ENCODE data around the gene NPR2. TPM values are rescaled to one million over a fixed set of nuclear protein-coding genes. Genes with fewer than 3 reads are reported as not detected.
A peak's percentile ranks its signal among the peaks of the same experiment; 100 is the strongest.

The NPR2 gene
- polyA plus RNA-seq, 1 of the 3 experiments (the other 2 are of a cell fraction), result 13.5 TPM

- H3K9me2 ChIP-seq, result no peaks in the 10 kb centered on the region
- no peaks in the 10 kb centered on the region for H3K27me3 ChIP-seq (ENCODE audit: insufficient read depth)
- H4K20me1 ChIP-seq (ENCODE audit: insufficient read depth), result peaks cover 31% of the 10 kb centered on the region
- POLR2A ChIA-PET, result interaction anchor here (1.0 kb wide), 2 partner anchors 9 to 12 kb away, joined by 3 to 4 read pairs; partner anchors contain the start of genes CREB3 and TLN1
- peaks cover 44 to 53% of the 10 kb centered on the region in 2 experiments for H3K36me3 ChIP-seq (replicated peaks in 1 of 2; ENCODE audit: control insufficient read depth in 1 of 2, insufficient read depth in 2 of 2, low read length in 1 of 2)
- peaks cover 7% of the 10 kb centered on the region for H3F3A ChIP-seq (replicated peaks; ENCODE audit: insufficient read depth)
- no peaks in the 10 kb centered on the region for H3K9me3 ChIP-seq
- no peak overlapping the region; a peak in 1 of 4 replicates for H3K27ac ChIP-seq (ENCODE audit: low read depth in 2 of 2, low read length in 1 of 2)
- H2AFZ ChIP-seq (ENCODE audit: low read depth), result no peak overlapping the region
- peaks cover 12 to 21% of the 10 kb centered on the region in 2 experiments; a peak in 2 of 4 replicates for H3K4me1 ChIP-seq (ENCODE audit: control insufficient read depth in 1 of 2, insufficient read depth in 2 of 2, low read depth in 1 of 2, low read length in 1 of 2)
- no peak for DNase-seq
- H3K4me3 ChIP-seq (ENCODE audit: low read depth in 2 of 2, low read length in 1 of 2), result no peak overlapping the region
- peaks cover 76% of the 10 kb centered on the region for H3K79me2 ChIP-seq (ENCODE audit: insufficient read depth)
- TF ChIP-seq POLR2AphosphoS5 (IDR thresholded peaks at IDR 0.05; ENCODE audit: low read depth, low read length), result no peak
- no peak for TF ChIP-seq IRF3 (IDR thresholded peaks at IDR 0.05; ENCODE audit: low read depth, low read length)
- WGBS (ENCODE audit: low lambda C conversion rate), result 97% methylated on average over 8 of the region's 8 CpGs
- no peak overlapping the region for H3K4me2 ChIP-seq
- H3K9ac ChIP-seq, result no peak overlapping the region
- CTCF ChIA-PET, result interaction anchor here (0.8 to 6.8 kb wide), 5 partner anchors 7 to 82 kb away, joined by 3 to 88 read pairs (median 6); no protein-coding TSS in a partner anchor
Measured at GRCh38 chr9:35743880-35744518, 47.4 kb upstream of the NPR2 start.

- Histone ChIP-seq H3K36me3 (replicated peaks in 1 of 2; ENCODE audit: control insufficient read depth in 1 of 2, insufficient read depth in 2 of 2, low read length in 1 of 2) (peaks cover 37 to 40% of the 10 kb centered on the region in 2 experiments), H3F3A (replicated peaks; ENCODE audit: insufficient read depth) (peaks cover 7% of the 10 kb centered on the region), H3K27ac (ENCODE audit: low read depth in 2 of 2, low read length in 1 of 2) (peak overlapping the region in 1 of 2 experiments; percentile 80; a peak in 1 of 4 replicates), H3K9me2 (no peaks in the 10 kb centered on the region), H3K4me2 (peak overlapping the region; percentile 82), H3K27me3 (ENCODE audit: insufficient read depth) (no peaks in the 10 kb centered on the region), H2AFZ (ENCODE audit: low read depth) (no peak overlapping the region), H4K20me1 (ENCODE audit: insufficient read depth) (peaks cover 31% of the 10 kb centered on the region), H3K4me1 (ENCODE audit: control insufficient read depth in 1 of 2, insufficient read depth in 2 of 2, low read depth in 1 of 2, low read length in 1 of 2) (peaks cover 12 to 31% of the 10 kb centered on the region in 2 experiments; a peak in 2 of 4 replicates), H3K9ac (no peak overlapping the region), H3K79me2 (ENCODE audit: insufficient read depth) (peaks cover 91% of the 10 kb centered on the region), H3K9me3 (no peaks in the 10 kb centered on the region), H3K4me3 (ENCODE audit: low read depth in 2 of 2, low read length in 1 of 2) (peak overlapping the region; percentile 19 to 97; a peak in 2 of 4 replicates)
- WGBS (ENCODE audit: low lambda C conversion rate), result 32% methylated on average over 1 of the region's 1 CpG
- DNase-seq, result peak; percentile 68
- POLR2A ChIA-PET, result no interaction called here
- CTCF ChIA-PET, result interaction anchor here (0.9 to 6.8 kb wide), 6 partner anchors 8 to 87 kb away, joined by 3 to 88 read pairs (median 7); partner anchors contain the start of gene CCDC107
- TF ChIP-seq ELF1 (IDR thresholded peaks at IDR 0.05) (no peak), PBX3 (IDR thresholded peaks at IDR 0.05) (no peak), CHD2 (IDR thresholded peaks at IDR 0.05; ENCODE audit: low read length, partially characterized antibody) (no peak), EP300 (IDR thresholded peaks at IDR 0.05; ENCODE audit: borderline replicate concordance in 1 of 2, low read depth in 1 of 2, low read length in 1 of 2) (peak in 1 of 2 experiments; percentile 34; a peak in 1 of 4 replicates), SMC3 (IDR thresholded peaks at IDR 0.05; ENCODE audit: low read depth, low read length) (no peak), GATA2 (CRISPR knock-in tag; IDR thresholded peaks at IDR 0.05) (peak; percentile 37; the same call in 1 of the 2 replicates)
Measured at GRCh38 chr9:35745569-35745968, 45.8 kb upstream of the NPR2 start.

All from SK-N-SH (cell line).